Measurements from ENCODE around the gene COBL.

GRCh38 chr7:51329696-51330263 is 13.2 kb upstream of the COBL start:
- TF ChIP-seq CTCF (conservative IDR thresholded peaks at IDR 0.05; ENCODE audit: low read depth, low read length) = no peak
- no peak for TF ChIP-seq EZH2 (IDR thresholded peaks at IDR 0.05; ENCODE audit: low read length, unreplicated experiment)

Data from PC-3 (cell line).